C1 segment of cervical spinal cord (tissue), 14 donors: ENCODE data around the gene MAP3K20.
"Not testable (repeated sequence)": the region's sequence is repeated elsewhere in the genome, so short reads cannot be mapped to it uniquely, and the experiment has no call there.

Experiments used
- DNase-seq, 14 donors: peaks; one replicate each; lab custom pipeline; 2025; lab: John Stamatoyannopoulos, UW

MAP3K20 gene

GRCh38 chr2:173196638-173197037, 121.0 kb downstream of the MAP3K20 start:
- no peak for DNase-seq

- DNase-seq: no peak
These were observed 122.7 kb downstream of the MAP3K20 start for GRCh38 chr2:173198327-173198726.

GRCh38 chr2:173199294-173199693, 123.6 kb downstream of the MAP3K20 start:
- DNase-seq: no peak

- no peak for DNase-seq
These were observed 126.9 kb downstream of the MAP3K20 start for GRCh38 chr2:173202570-173202969.

GRCh38 chr2:173204316-173204715, 128.7 kb downstream of the MAP3K20 start:
- no peak for DNase-seq

- peak in 7 of 14 donors; percentile 2 to 42 (median 10) for DNase-seq
These were observed 129.7 kb downstream of the MAP3K20 start for GRCh38 chr2:173205375-173205774.

- DNase-seq: not testable (repeated sequence)
These were observed 131.5 kb downstream of the MAP3K20 start for GRCh38 chr2:173207124-173207523.

- peak in 9 of 14 donors; percentile 4 to 46 (median 19) for DNase-seq
These were observed 134.9 kb downstream of the MAP3K20 start for GRCh38 chr2:173210270-173211196.

GRCh38 chr2:173213181-173213580, 137.5 kb downstream of the MAP3K20 start:
- no peak for DNase-seq

GRCh38 chr2:173214213-173214612, 138.6 kb downstream of the MAP3K20 start:
- DNase-seq: no peak

- DNase-seq: no peak
These were observed 139.7 kb downstream of the MAP3K20 start for GRCh38 chr2:173215316-173215715.

GRCh38 chr2:173216051-173216450, 140.4 kb downstream of the MAP3K20 start:
- DNase-seq: no peak

- DNase-seq: no peak
These were observed 141.0 kb downstream of the MAP3K20 start for GRCh38 chr2:173216668-173217067.

- no peak for DNase-seq
These were observed 141.6 kb downstream of the MAP3K20 start for GRCh38 chr2:173217116-173217840.

GRCh38 chr2:173218326-173219056, 142.8 kb downstream of the MAP3K20 start:
- no peak for DNase-seq

GRCh38 chr2:173221132-173221695, 145.6 kb downstream of the MAP3K20 start:
- DNase-seq: no peak

GRCh38 chr2:173221937-173222594, 146.4 kb downstream of the MAP3K20 start:
- no peak for DNase-seq

GRCh38 chr2:173223871-173224270, 148.2 kb downstream of the MAP3K20 start:
- DNase-seq: no peak

GRCh38 chr2:173226899-173227698, 151.5 kb downstream of the MAP3K20 start:
- DNase-seq: peak in 3 of 14 donors; percentile 2 to 10 (median 2)

GRCh38 chr2:173229086-173229485, 153.4 kb downstream of the MAP3K20 start:
- DNase-seq: no peak
